Transverse colon (tissue), 4 donors: ENCODE results near the gene ATP6V1C2.

Experiments
- EP300 ChIP-seq: sonication (generic); formaldehyde crosslinking; IDR thresholded peaks from one replicate; pipeline ENCODE4 v1.6.1; 2017; ENCODE audit warnings: antibody characterized with exemption, low read depth
- POLR2A ChIP-seq: fragments of 450-650 bp; IDR thresholded peaks from one replicate; pipeline ENCODE4 v1.6.1; 2016; ENCODE audit warnings: antibody characterized with exemption, mild to moderate bottlenecking, moderate library complexity
- POLR2AphosphoS5 ChIP-seq, 3 donors: sonication (generic); formaldehyde crosslinking; IDR thresholded peaks; one replicate each; pipeline ENCODE4 v1.6.1; 2016; ENCODE audit warnings: antibody characterized with exemption in 3 of 3
- TF ChIP-seq, protein P1 (sequence below), 5 experiments: fragments of 200-600 bp in 3 of 5; fragments of 450-650 bp in 2 of 5; sonication (generic) in 3 of 5; IDR thresholded peaks; 1 replicate in 2 of 5; 2 replicates in 3 of 5; pipeline ENCODE4 v1.5.1; 2016 to 2017; ENCODE audit warnings: antibody characterized with exemption in 5 of 5, inconsistent platforms in 3 of 5, mild to moderate bottlenecking in 2 of 5, moderate library complexity in 1 of 5

DNA sequence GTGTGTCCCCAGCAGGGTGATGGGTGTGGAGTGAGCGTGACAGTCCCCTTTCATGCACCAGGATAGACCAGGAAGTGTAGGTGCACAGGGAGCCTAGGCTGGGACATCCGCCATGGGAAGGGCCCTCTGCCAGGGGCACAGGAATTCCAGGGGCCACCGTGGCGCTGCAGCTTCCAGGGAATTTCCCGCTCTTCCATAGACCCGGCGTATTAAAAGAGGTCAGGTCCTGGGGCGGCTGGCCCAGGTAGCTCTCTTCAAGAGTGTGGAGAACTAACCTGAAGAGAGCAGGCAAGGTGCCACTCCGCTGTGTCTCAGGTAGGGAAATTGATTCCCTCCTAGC lies 42.0 kb downstream of the ATP6V1C2 start:
- TF ChIP-seq, protein P1, sequence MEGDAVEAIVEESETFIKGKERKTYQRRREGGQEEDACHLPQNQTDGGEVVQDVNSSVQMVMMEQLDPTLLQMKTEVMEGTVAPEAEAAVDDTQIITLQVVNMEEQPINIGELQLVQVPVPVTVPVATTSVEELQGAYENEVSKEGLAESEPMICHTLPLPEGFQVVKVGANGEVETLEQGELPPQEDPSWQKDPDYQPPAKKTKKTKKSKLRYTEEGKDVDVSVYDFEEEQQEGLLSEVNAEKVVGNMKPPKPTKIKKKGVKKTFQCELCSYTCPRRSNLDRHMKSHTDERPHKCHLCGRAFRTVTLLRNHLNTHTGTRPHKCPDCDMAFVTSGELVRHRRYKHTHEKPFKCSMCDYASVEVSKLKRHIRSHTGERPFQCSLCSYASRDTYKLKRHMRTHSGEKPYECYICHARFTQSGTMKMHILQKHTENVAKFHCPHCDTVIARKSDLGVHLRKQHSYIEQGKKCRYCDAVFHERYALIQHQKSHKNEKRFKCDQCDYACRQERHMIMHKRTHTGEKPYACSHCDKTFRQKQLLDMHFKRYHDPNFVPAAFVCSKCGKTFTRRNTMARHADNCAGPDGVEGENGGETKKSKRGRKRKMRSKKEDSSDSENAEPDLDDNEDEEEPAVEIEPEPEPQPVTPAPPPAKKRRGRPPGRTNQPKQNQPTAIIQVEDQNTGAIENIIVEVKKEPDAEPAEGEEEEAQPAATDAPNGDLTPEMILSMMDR (IDR thresholded peaks at IDR 0.05) = no peak
- no peak for TF ChIP-seq EP300
- TF ChIP-seq POLR2A = no peak
- TF ChIP-seq POLR2AphosphoS5 (IDR thresholded peaks at IDR 0.05) = no peak
